GM13976 (cell line): ENCODE data around the gene CISH.
A peak's percentile ranks its signal among the peaks of the same experiment; 100 is the strongest.

ENCODE experiments used
- DNase-seq: peaks from one replicate; pipeline ENCODE4 v3.0.0; 2012; ENCODE audit warnings: low spot score
- CTCF ChIP-seq: IDR thresholded peaks from 2 replicates; pipeline ENCODE4 v1.5.1; 2012; ENCODE audit warnings: borderline replicate concordance, mild to moderate bottlenecking; ENCODE audit not compliant: insufficient read depth; ENCODE audit errors: extremely low read depth, missing control alignments, control extremely low read depth
- in situ Hi-C: fragments of 300-500 bp; cut with MboI; formaldehyde crosslinking; loops from one replicate; pipeline ENCODE4 v1.12.0; 2022; ENCODE audit warnings: low sequenced_read_pairs, mixed read lengths, inconsistent platforms; ENCODE audit not compliant: unreplicated experiment

CISH gene

GRCh38 chr3:50611464-50612233 is at the start of gene CISH:
CISH (minus strand) TSS chr3:50611774; CDS start chr3:50611650, 124 bp downstream.
- TF ChIP-seq CTCF = no peak
- peak; percentile 94 for DNase-seq
- in situ Hi-C loops = loop anchor here (5.0 kb wide), 1 partner anchor 39 kb away; no protein-coding TSS in a partner anchor

GRCh38 chr3:50660386-50660785 is 48.8 kb upstream of the CISH start:
- TF ChIP-seq CTCF = no peak
- no peak for DNase-seq
- in situ Hi-C loops = no loop called here

GRCh38 chr3:50658831-50659230 is 47.3 kb upstream of the CISH start:
- no peak for DNase-seq
- in situ Hi-C loops = no loop called here
- TF ChIP-seq CTCF = no peak

GRCh38 chr3:50658416-50658815 is 46.8 kb upstream of the CISH start:
- no peak for DNase-seq
- TF ChIP-seq CTCF = no peak
- in situ Hi-C loops = no loop called here

GRCh38 chr3:50657816-50658215 is 46.2 kb upstream of the CISH start:
- no peak for TF ChIP-seq CTCF
- DNase-seq = no peak
- in situ Hi-C loops = no loop called here

- in situ Hi-C loops = no loop called here
- TF ChIP-seq CTCF = no peak
- DNase-seq = no peak
These were observed 45.8 kb upstream of the CISH start for GRCh38 chr3:50657407-50657806.
